Adipocyte (in vitro differentiated cells): Measurements from ENCODE around the gene NT5C3B.
A peak's percentile ranks its signal among the peaks of the same experiment; 100 is the strongest.

ENCODE experiments used
- DNase-seq: peaks from one replicate; pipeline ENCODE4 v3.0.0-alpha.2; 2015; ENCODE audit warnings: low read depth
- H3K27me3 ChIP-seq: replicated peaks from 2 replicates; pipeline ENCODE4 v1.7.0; 2013; ENCODE audit warnings: mild to moderate bottlenecking, low read length, moderate library complexity; ENCODE audit not compliant: control insufficient read depth, insufficient read depth
- H3K36me3 ChIP-seq: 2 replicates; pipeline ENCODE4 v1.7.0; 2013; ENCODE audit warnings: low read length, mild to moderate bottlenecking, moderate library complexity; ENCODE audit not compliant: control insufficient read depth, insufficient read depth, severe bottlenecking
- H3K4me1 ChIP-seq: 2 replicates; pipeline ENCODE4 v1.7.0; 2013; ENCODE audit warnings: mild to moderate bottlenecking, low read length, moderate library complexity; ENCODE audit not compliant: control insufficient read depth, insufficient read depth
- H3K4me3 ChIP-seq: 2 replicates; pipeline ENCODE4 v1.7.0; 2013; ENCODE audit warnings: mild to moderate bottlenecking, low read length, moderate library complexity
- H3K9ac ChIP-seq: 2 replicates; pipeline ENCODE4 v1.7.0; 2013; ENCODE audit warnings: mild to moderate bottlenecking, low read length, moderate library complexity
- H3K9me3 ChIP-seq: 2 replicates; pipeline ENCODE4 v1.7.0; 2013; ENCODE audit warnings: mild to moderate bottlenecking, low read length, moderate library complexity; ENCODE audit not compliant: control insufficient read depth

NT5C3B gene

DNA sequence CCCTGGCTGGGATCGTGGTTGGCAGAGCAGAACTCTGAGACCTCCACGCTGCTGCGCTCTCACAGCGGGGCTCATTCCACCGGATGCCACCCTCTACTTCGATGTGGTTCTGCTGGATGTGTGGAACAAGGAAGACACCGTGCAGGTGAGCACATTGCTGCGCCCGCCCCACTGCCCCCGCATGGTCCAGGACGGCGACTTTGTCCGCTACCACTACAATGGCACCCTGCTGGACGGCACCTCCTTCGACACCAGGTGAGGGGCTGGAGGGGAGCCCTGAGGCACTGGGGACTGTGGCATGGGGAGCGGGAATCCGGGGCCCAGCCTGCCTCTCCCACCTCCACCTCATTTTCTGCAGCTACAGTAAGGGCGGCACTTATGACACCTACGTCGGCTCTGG, 18.0 kb downstream of the NT5C3B start:
- H3K4me1 ChIP-seq = peaks cover 11% of the 10 kb centered on the region
- H3K27me3 ChIP-seq = no peaks in the 10 kb centered on the region
- peaks cover 9% of the 10 kb centered on the region for H3K36me3 ChIP-seq
- H3K9ac ChIP-seq = no peak overlapping the region
- H3K4me3 ChIP-seq = no peak overlapping the region
- H3K9me3 ChIP-seq = no peaks in the 10 kb centered on the region
- no peak for DNase-seq

- peaks cover 9% of the 10 kb centered on the region for H3K36me3 ChIP-seq
- H3K4me3 ChIP-seq = no peak overlapping the region
- H3K9ac ChIP-seq = no peak overlapping the region
- H3K4me1 ChIP-seq = peaks cover 15% of the 10 kb centered on the region
- no peaks in the 10 kb centered on the region for H3K27me3 ChIP-seq
- no peaks in the 10 kb centered on the region for H3K9me3 ChIP-seq
- no peak for DNase-seq
These were observed 19.3 kb downstream of the NT5C3B start for GRCh38 chr17:41816637-41817320.

DNA sequence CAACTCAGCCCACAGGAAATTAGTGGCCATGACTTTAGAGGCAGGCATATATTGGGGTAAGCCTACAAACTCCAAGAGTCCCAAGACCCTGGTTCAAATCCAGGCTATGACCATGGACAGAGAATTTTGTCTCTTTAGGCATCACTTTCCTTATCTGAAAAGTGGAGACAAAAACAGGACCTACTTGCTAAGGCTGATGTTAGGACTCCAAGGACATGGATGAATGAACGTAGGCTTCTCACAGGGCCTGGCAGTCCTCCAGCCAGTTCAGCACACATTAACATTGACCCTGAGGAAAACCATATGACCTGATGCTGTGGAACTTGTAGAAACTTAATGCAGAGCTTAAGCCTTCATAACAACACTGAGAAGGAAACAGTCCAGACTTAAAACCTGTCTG, 21.8 kb downstream of the NT5C3B start:
- peaks cover 29% of the 10 kb centered on the region for H3K4me1 ChIP-seq
- H3K9ac ChIP-seq = peak overlapping the region; percentile 91
- H3K4me3 ChIP-seq = peak overlapping the region; percentile 86
- peaks cover 4% of the 10 kb centered on the region for H3K36me3 ChIP-seq
- H3K27me3 ChIP-seq = no peaks in the 10 kb centered on the region
- peak; percentile 55 for DNase-seq
- H3K9me3 ChIP-seq = no peaks in the 10 kb centered on the region

GRCh38 chr17:41813699-41814124, 22.3 kb downstream of the NT5C3B start:
- Histone ChIP-seq H3K9ac (peak overlapping the region; percentile 91), H3K4me3 (peak overlapping the region; percentile 86), H3K27me3 (no peaks in the 10 kb centered on the region), H3K36me3 (peaks cover 4% of the 10 kb centered on the region), H3K4me1 (peaks cover 29% of the 10 kb centered on the region), H3K9me3 (no peaks in the 10 kb centered on the region)
- DNase-seq = peak; percentile 52

DNA sequence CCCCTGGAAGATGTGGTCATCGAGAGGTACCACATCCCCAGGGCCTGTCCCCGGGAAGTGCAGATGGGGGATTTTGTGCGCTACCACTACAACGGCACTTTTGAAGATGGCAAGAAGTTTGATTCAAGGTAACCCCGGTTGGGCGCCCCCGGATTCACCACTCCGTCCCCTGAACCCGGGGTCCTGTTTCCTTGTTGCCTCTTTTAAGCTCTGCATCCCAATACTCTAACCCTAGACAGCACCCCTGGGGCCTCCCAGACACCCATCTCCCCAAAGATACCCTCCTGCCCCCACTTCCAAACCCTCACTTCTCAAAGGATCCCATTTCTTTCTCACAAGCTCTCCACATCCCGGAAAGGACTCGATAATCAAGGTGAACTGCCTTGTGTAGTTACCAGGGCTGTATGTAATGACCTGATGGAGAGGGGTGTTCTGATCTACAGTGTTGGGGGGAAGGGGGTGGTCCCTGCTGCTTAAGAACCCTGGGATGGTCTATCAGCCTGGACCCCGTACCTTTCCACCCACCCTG, 22.8 kb downstream of the NT5C3B start:
- H3K9me3 ChIP-seq = no peaks in the 10 kb centered on the region
- peak overlapping the region; percentile 86 for H3K4me3 ChIP-seq
- peaks cover 29% of the 10 kb centered on the region for H3K4me1 ChIP-seq
- DNase-seq = peak; percentile 33
- peak overlapping the region; percentile 91 for H3K9ac ChIP-seq
- no peaks in the 10 kb centered on the region for H3K27me3 ChIP-seq
- H3K36me3 ChIP-seq = peaks cover 1% of the 10 kb centered on the region

DNA sequence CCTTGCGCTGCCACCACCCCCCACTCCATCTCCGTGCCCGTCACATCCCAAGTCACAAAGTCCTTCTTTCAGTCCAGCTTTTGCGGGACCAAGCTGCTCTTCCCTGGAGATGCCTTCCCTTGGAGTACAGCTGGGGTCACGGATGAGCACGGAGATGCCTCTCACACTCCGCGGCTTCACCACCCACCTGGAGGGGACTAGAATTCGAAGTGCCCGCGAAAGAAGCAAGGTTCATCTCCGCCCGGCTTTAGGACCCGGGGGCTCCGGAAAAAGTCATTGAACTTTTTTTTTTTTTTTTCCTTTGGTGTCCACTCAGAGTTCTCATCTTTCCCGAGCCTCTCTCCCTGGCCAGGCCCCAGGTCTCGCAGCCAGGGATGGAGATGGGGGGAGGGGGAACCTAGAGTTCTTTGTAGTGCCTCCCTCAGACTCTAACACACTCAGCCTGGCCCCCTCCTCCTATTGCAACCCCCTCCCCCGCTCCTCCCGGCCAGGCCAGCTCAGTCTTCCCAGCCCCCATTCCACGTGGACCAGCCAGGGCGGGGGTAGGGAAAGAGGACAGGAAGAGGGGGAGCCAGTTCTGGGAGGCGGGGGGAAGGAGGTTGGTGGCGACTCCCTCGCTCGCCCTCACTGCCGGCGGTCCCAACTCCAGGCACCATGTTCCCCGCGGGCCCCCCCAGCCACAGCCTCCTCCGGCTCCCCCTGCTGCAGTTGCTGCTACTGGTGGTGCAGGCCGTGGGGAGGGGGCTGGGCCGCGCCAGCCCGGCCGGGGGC, 23.5 kb downstream of the NT5C3B start, which contains the start of gene FKBP10:
Gene FKBP10 (plus strand): TSS at position 624 of the 771 bp plus-strand sequence. CDS start 31 bp downstream, at position 655.
- Histone ChIP-seq H3K4me3 (peak within 1 kb of the TSS; percentile 86), H3K36me3 (no peaks in the 10 kb centered on the region), H3K4me1 (peaks cover 29% of the 10 kb centered on the region), H3K9me3 (no peaks in the 10 kb centered on the region), H3K9ac (peak within 1 kb of the TSS; percentile 91), H3K27me3 (no peaks in the 10 kb centered on the region)
- peak; percentile 93 for DNase-seq

DNA sequence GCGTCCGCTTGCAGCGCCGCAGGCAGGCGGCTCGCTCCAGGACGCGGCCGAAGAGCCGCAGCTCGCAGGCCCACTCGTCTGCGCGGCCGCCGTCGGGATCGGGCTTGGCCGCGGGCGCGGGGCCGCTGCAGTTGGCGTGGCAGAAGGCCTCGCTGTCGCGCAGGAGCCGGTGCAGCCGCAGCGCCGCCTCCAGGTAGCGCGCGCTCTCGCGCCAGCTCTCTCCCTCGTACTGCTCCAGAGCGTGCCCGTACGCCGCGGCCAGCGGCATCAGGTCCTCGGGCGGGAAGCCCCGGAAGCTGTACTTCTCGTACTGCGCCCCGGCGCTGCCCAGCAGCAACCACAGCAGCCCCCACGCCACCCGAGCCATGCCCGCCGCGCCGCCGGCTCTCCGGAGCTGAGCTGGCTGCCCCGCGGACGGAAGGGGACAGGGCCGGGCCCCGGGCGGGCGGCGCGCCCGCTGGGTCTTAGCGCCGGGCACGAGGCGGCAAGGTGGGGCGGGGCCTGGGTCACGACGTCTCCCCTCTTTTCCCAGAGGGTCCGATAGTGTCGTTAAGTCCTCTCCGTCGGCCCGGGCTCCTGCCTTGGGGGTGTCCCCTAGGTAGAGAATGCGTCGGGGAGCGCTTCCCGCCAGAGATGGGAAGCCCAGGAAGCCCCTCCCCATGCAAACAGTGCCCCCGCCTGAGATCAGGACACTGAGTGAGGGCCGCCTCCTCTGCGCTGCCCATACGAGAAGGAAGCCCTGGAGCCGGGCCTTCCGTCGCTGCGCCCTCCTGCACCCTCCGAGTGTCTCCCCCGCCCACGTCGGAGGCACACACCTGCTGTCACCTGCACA, 24.3 kb downstream of the NT5C3B start, which contains the start of gene P3H4:
Gene P3H4 (minus strand): TSS at position 401 of the 832 bp plus-strand sequence. CDS start 34 bp downstream, at position 367.
- no peaks in the 10 kb centered on the region for H3K9me3 ChIP-seq
- no peaks in the 10 kb centered on the region for H3K36me3 ChIP-seq
- no peaks in the 10 kb centered on the region for H3K27me3 ChIP-seq
- H3K4me3 ChIP-seq = peak within 1 kb of the TSS; percentile 86
- peak; percentile 93 for DNase-seq
- peak within 1 kb of the TSS; percentile 91 for H3K9ac ChIP-seq
- peaks cover 29% of the 10 kb centered on the region for H3K4me1 ChIP-seq

DNA sequence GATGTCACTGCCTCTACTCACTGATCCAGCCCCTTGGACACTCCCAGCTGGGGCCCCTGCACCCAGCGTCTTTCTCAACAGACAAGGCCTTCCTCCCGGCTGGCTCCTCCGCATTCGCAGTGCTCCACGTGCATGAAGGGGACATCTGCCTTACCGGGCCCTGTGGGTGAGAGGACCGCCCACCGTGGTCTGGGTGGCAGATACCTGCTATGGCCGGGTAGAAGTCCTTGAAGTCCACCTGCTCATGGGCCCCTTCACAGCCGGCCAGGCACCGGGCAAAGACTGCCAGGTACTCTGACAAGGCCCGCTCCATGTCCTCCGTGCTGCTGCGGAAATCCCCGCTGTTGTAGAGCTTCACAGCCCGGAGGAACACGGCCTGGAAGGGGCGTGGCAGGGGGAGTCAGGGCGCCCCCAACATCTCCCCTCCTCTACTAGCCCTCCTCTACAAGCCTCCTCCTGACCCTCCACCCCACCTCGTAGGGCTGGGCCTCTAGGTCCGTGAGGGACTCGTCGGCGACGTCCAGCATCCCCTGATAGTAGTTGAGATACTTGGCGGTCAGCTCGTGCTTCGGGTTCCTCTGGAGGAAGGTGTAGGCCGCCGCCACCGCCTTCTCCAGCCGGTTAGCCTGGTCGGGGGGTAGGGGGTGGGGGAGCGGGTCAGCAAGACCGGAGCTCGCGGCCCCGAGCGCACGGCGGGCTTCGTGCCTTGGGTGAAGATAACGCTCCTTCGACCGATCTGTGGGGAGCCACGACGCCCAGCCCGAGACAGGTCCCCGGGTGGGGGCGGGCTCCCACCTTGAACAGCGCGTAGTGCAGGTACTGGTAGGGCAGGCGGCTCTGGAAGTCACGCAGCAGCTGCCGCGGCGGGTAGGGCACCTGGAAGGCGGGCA, 25.1 kb downstream of the NT5C3B start:
- Histone ChIP-seq H3K4me1 (peaks cover 29% of the 10 kb centered on the region), H3K9ac (peak overlapping the region; percentile 91), H3K9me3 (no peaks in the 10 kb centered on the region), H3K36me3 (no peaks in the 10 kb centered on the region), H3K27me3 (no peaks in the 10 kb centered on the region), H3K4me3 (peak overlapping the region; percentile 86)
- DNase-seq = peak; percentile 33

- no peaks in the 10 kb centered on the region for H3K36me3 ChIP-seq
- H3K27me3 ChIP-seq = no peaks in the 10 kb centered on the region
- H3K4me1 ChIP-seq = peaks cover 14% of the 10 kb centered on the region
- no peak overlapping the region for H3K4me3 ChIP-seq
- no peak for DNase-seq
- H3K9ac ChIP-seq = no peak overlapping the region
- H3K9me3 ChIP-seq = no peaks in the 10 kb centered on the region
These were observed 29.2 kb downstream of the NT5C3B start for GRCh38 chr17:41806685-41807445.
